H1 (cell line): ENCODE results near the gene MYOZ2. TPM values are rescaled to one million over a fixed set of nuclear protein-coding genes. Genes with fewer than 3 reads are reported as not detected.

Experiments
- CTCF ChIA-PET: fragments of 300-600 bp; sonication (Branson Sonifier 250); formaldehyde crosslinking; loops from one replicate; lab custom pipeline; 2021; ENCODE audit not compliant: partially characterized antibody; lab: Charles Lee
- POLR2A ChIA-PET: fragments of 300-600 bp; sonication (Branson Sonifier 250); formaldehyde crosslinking; loops from one replicate; lab custom pipeline; 2021; ENCODE audit warnings: inconsistent platforms; ENCODE audit not compliant: partially characterized antibody; lab: Charles Lee
- DNase-seq, 2 experiments: peaks; one replicate each; pipeline versions ENCODE4 v3.0.0 to v3.0.0-alpha.2; 2010 to 2022; ENCODE audit warnings: low spot score in 2 of 2, low read depth in 1 of 2, mixed read lengths in 1 of 2
- FAIRE-seq: peaks from 2 replicates; lab custom pipeline; 2011; peaks lifted over from hg19 to GRCh38; lab: Jason Lieb, UNC
- H2AFZ ChIP-seq: 2 replicates; pipeline ENCODE4 v1.8.1; 2012; ENCODE audit warnings: low read length, inconsistent platforms
- H2AK5ac ChIP-seq: 2 replicates; pipeline ENCODE4 v1.6.1; 2013; ENCODE audit warnings: low read depth, low read length
- H2BK120ac ChIP-seq: replicated peaks from 2 replicates; pipeline ENCODE3; 2013; ENCODE audit warnings: low read depth, low read length, inconsistent platforms
- H2BK12ac ChIP-seq: 2 replicates; pipeline ENCODE4 v1.6.1; 2013; ENCODE audit warnings: low read depth, low read length
- H2BK15ac ChIP-seq: 2 replicates; pipeline ENCODE4 v1.6.1; 2013; ENCODE audit warnings: low read length
- H2BK20ac ChIP-seq: 2 replicates; pipeline ENCODE4 v1.6.1; 2013; ENCODE audit warnings: low read length
- H2BK5ac ChIP-seq: 2 replicates; pipeline ENCODE4 v1.6.1; 2013; ENCODE audit warnings: low read depth, low read length
- H3K14ac ChIP-seq: 2 replicates; pipeline ENCODE4 v1.6.1; 2013; ENCODE audit warnings: inconsistent platforms; ENCODE audit not compliant: insufficient read length
- H3K18ac ChIP-seq: 2 replicates; pipeline ENCODE4 v1.6.1; 2013; ENCODE audit warnings: low read length; ENCODE audit errors: extremely low read depth
- H3K23ac ChIP-seq: 2 replicates; pipeline ENCODE4 v1.6.1; 2013; ENCODE audit warnings: inconsistent platforms; ENCODE audit not compliant: insufficient read length
- H3K23me2 ChIP-seq: 2 replicates; pipeline ENCODE4 v1.6.1; 2013; ENCODE audit warnings: low read depth, low read length
- H3K27ac ChIP-seq: 2 replicates; pipeline ENCODE4 v1.6.1; 2011; ENCODE audit warnings: low read depth, low read length, inconsistent platforms
- H3K27me3 ChIP-seq, 4 experiments: replicated peaks in 1 of 4; 1 replicate in 1 of 4; 2 replicates in 3 of 4; pipeline versions ENCODE4 v1.6.1 to v1.8.1; 2011 to 2013; ENCODE audit warnings: low read length in 3 of 4, mild to moderate bottlenecking in 3 of 4, inconsistent platforms in 2 of 4, mixed read lengths in 2 of 4, moderate library complexity in 1 of 4; ENCODE audit not compliant: control insufficient read depth in 3 of 4, insufficient read depth in 3 of 4; ENCODE audit errors: extremely low read depth in 1 of 4
- H3K36me3 ChIP-seq, 4 experiments: 2 replicates each; pipeline versions ENCODE4 v1.6.1 to v1.8.1; 2011 to 2013; ENCODE audit warnings: mild to moderate bottlenecking in 4 of 4, low read length in 3 of 4, moderate library complexity in 2 of 4, control low read depth in 1 of 4, inconsistent platforms in 1 of 4; ENCODE audit not compliant: insufficient read depth in 4 of 4, control insufficient read depth in 2 of 4
- H3K4ac ChIP-seq: replicated peaks from 2 replicates; pipeline ENCODE3; 2013; ENCODE audit warnings: low read length, low read depth, mixed read lengths, inconsistent platforms; ENCODE audit not compliant: insufficient read length
- H3K4me1 ChIP-seq, 4 experiments: replicated peaks in 1 of 4; 1 replicate in 1 of 4; 2 replicates in 3 of 4; pipeline versions ENCODE4 v1.6.1 to v1.8.1; 2011 to 2013; ENCODE audit warnings: low read length in 3 of 4, inconsistent platforms in 2 of 4, mixed read lengths in 1 of 4; ENCODE audit not compliant: insufficient read depth in 4 of 4, control insufficient read depth in 3 of 4
- H3K4me2 ChIP-seq, 2 experiments: 2 replicates each; pipeline versions ENCODE4 v1.6.1 to v1.8.1; 2011 to 2013; ENCODE audit warnings: low read depth in 2 of 2, low read length in 2 of 2, control low read depth in 1 of 2, inconsistent platforms in 1 of 2, mild to moderate bottlenecking in 1 of 2; ENCODE audit not compliant: insufficient read depth in 1 of 2
- H3K4me3 ChIP-seq, 4 experiments: fragments of 200-600, 300-600 bp in 1 of 4; sonication (generic), shearing (Covaris generic), sonication (Bioruptor Twin) in 1 of 4; 2 replicates each; pipeline versions ENCODE4 v1.5.1 to v1.8.1; 2011 to 2016; ENCODE audit warnings: low read length in 4 of 4, low read depth in 3 of 4, control low read depth in 2 of 4, inconsistent platforms in 2 of 4, mild to moderate bottlenecking in 2 of 4, mixed read lengths in 1 of 4, moderate library complexity in 1 of 4; ENCODE audit not compliant: insufficient read depth in 2 of 4; ENCODE audit errors: extremely low read depth in 1 of 4
- H3K56ac ChIP-seq: replicated peaks from 2 replicates; pipeline ENCODE3; 2013; ENCODE audit warnings: low read depth, mild to moderate bottlenecking, mixed read lengths, low read length, inconsistent platforms; ENCODE audit not compliant: insufficient read length
- H3K79me1 ChIP-seq: 2 replicates; pipeline ENCODE4 v1.6.1; 2013; ENCODE audit warnings: low read depth, low read length, control low read depth
- H3K79me2 ChIP-seq, 2 experiments: 2 replicates each; pipeline versions ENCODE4 v1.6.1 to v1.8.1; 2012 to 2013; ENCODE audit warnings: low read length in 2 of 2, mild to moderate bottlenecking in 2 of 2, inconsistent platforms in 1 of 2; ENCODE audit not compliant: insufficient read depth in 2 of 2, control insufficient read depth in 1 of 2
- H3K9ac ChIP-seq, 4 experiments: replicated peaks in 1 of 4; 1 replicate in 1 of 4; 2 replicates in 3 of 4; pipeline versions ENCODE4 v1.6.1 to v1.8.1; 2011 to 2013; ENCODE audit warnings: low read depth in 3 of 4, low read length in 3 of 4, control low read depth in 2 of 4, mild to moderate bottlenecking in 2 of 4, moderate library complexity in 2 of 4, inconsistent platforms in 1 of 4; ENCODE audit errors: extremely low read depth in 1 of 4
- H3K9me3 ChIP-seq, 2 experiments: 2 replicates each; pipeline versions ENCODE4 v1.6.1 to v1.8.1; 2012 to 2013; ENCODE audit warnings: mild to moderate bottlenecking in 2 of 2, moderate library complexity in 2 of 2, control low read depth in 1 of 2, inconsistent platforms in 1 of 2, low read depth in 1 of 2, low read length in 1 of 2, mixed read lengths in 1 of 2; ENCODE audit not compliant: insufficient read depth in 2 of 2
- H4K20me1 ChIP-seq, 2 experiments: replicated peaks in 1 of 2; 2 replicates each; pipeline versions ENCODE3 to v1.8.1; 2011 to 2013; ENCODE audit warnings: inconsistent platforms in 2 of 2, low read length in 2 of 2, mild to moderate bottlenecking in 1 of 2; ENCODE audit not compliant: insufficient read depth in 2 of 2, control insufficient read depth in 1 of 2
- H4K5ac ChIP-seq: 2 replicates; pipeline ENCODE4 v1.6.1; 2013; ENCODE audit warnings: low read length, low read depth, mixed read lengths, inconsistent platforms; ENCODE audit not compliant: insufficient read length
- H4K8ac ChIP-seq: 2 replicates; pipeline ENCODE4 v1.8.0; 2013; ENCODE audit warnings: mild to moderate bottlenecking, moderate library complexity, low read length, inconsistent platforms; ENCODE audit not compliant: insufficient read depth; ENCODE audit errors: extremely low read depth
- H4K91ac ChIP-seq: replicated peaks from 2 replicates; pipeline ENCODE3; 2013; ENCODE audit warnings: low read length, mixed read lengths, inconsistent platforms; ENCODE audit not compliant: insufficient read length
- BACH1 ChIP-seq: IDR thresholded peaks from 2 replicates; pipeline ENCODE4 v1.6.1; 2012; ENCODE audit warnings: low read length, improper control_type of control experiment
- EP300 ChIP-seq, 2 experiments: IDR thresholded peaks; 1 replicate in 1 of 2; 2 replicates in 1 of 2; pipeline ENCODE4 v1.6.1; 2011 to 2012; ENCODE audit warnings: low read depth in 2 of 2, low read length in 2 of 2, mild to moderate bottlenecking in 2 of 2, borderline replicate concordance in 1 of 2, inconsistent platforms in 1 of 2, moderate library complexity in 1 of 2
- FOSL1 ChIP-seq: IDR thresholded peaks from 2 replicates; pipeline ENCODE4 v1.6.1; 2011; ENCODE audit warnings: mild to moderate bottlenecking, low read depth, low read length, moderate library complexity; ENCODE audit not compliant: insufficient read depth
- MAFK ChIP-seq: IDR thresholded peaks from 2 replicates; pipeline ENCODE4 v1.6.1; 2012; ENCODE audit warnings: low read depth, mild to moderate bottlenecking, improper control_type of control experiment, low read length
- NRF1 ChIP-seq: IDR thresholded peaks from 2 replicates; pipeline ENCODE4 v1.6.1; 2011; ENCODE audit warnings: mild to moderate bottlenecking, low read depth, low read length, improper control_type of control experiment
- POLR2A ChIP-seq, 2 experiments: IDR thresholded peaks; 1 replicate in 1 of 2; 2 replicates in 1 of 2; pipeline ENCODE4 v1.6.1; 2011; ENCODE audit warnings: low read depth in 2 of 2, low read length in 2 of 2, mild to moderate bottlenecking in 2 of 2; ENCODE audit errors: control extremely low read depth in 1 of 2
- RAD21 ChIP-seq, 2 experiments: IDR thresholded peaks in 1 of 2; conservative IDR thresholded peaks in 1 of 2; 2 replicates each; pipeline ENCODE4 v1.6.1; 2011; ENCODE audit warnings: low read depth in 2 of 2, low read length in 2 of 2, improper control_type of control experiment in 1 of 2, inconsistent platforms in 1 of 2, mild to moderate bottlenecking in 1 of 2, moderate library complexity in 1 of 2
- SRF ChIP-seq: IDR thresholded peaks from 2 replicates; pipeline ENCODE4 v1.6.1; 2011; ENCODE audit warnings: mild to moderate bottlenecking, low read depth, low read length, moderate library complexity
- TEAD4 ChIP-seq: IDR thresholded peaks from 2 replicates; pipeline ENCODE4 v1.6.1; 2012; ENCODE audit warnings: low read depth, low read length, inconsistent platforms, mixed read lengths
- WGBS, 2 experiments: shearing (Covaris generic) in 1 of 2; methylation state at CpG; one replicate each; pipeline versions ENCODE4 v1.1.6 to v1.1.7; 2013 to 2015; ENCODE audit warnings: low lambda C conversion rate in 2 of 2, mixed read lengths in 2 of 2, inconsistent platforms in 1 of 2, low coverage in 1 of 2, missing lambda C conversion rate in 1 of 2; ENCODE audit not compliant: insufficient replicate concordance in 2 of 2, insufficient coverage in 1 of 2, insufficient read length in 1 of 2; ENCODE audit errors: extremely low coverage in 1 of 2, missing lambda C conversion rate in 1 of 2; 5-methylcytosine and 5-hydroxymethylcytosine counted together
- polyA plus RNA-seq, 7 experiments: library from polyadenylated mRNA; depleted of rRNA in 3 of 7; stranded (reverse) in 5 of 7; unstranded in 2 of 7; fragments of >200 nt in 5 of 7; fragments of 200-250 nt in 2 of 7; gene quantifications; 1 replicate in 5 of 7; 2 replicates in 1 of 7; 4 replicates in 1 of 7; pipeline versions ENCODE4 v1.2.1 to v1.2.3, GENCODE V29; 2011 to 2013; ENCODE audit warnings: missing spikeins in 2 of 7, mixed read lengths in 2 of 7
- total RNA-seq: library from RNA; stranded (reverse); fragmentation: NEBNext Ultra II Directional; extraction: Animal tissue kit (Norgen Biotek cat#: 25700); gene quantifications from 2 replicates; pipeline ENCODE4 v1.2.1, GENCODE V29; 2021

MYOZ2 gene
- total and polyA plus RNA-seq, 2 of the 8 experiments (the other 6 are each of a cell fraction or from before 2014, with no cell fraction given): not detected

GRCh38 chr4:119152741-119153140 is 17.1 kb downstream of the MYOZ2 start:
- Histone ChIP-seq H2BK20ac (no peak overlapping the region), H2BK12ac (no peak overlapping the region), H4K5ac (no peak overlapping the region), H3K27me3 (no peaks in the 10 kb centered on the region), H3K18ac (no peak overlapping the region), H3K4me3 (no peak overlapping the region), H3K4me1 (peaks cover 0 to 4% (median 0%) of the 10 kb centered on the region in 4 experiments; a peak in 1 of 7 replicates), H3K9ac (no peak overlapping the region), H3K4me2 (no peak overlapping the region), H3K27ac (no peak overlapping the region), H2BK5ac (no peak overlapping the region)
- 97% methylated on average over 2 of the region's 2 CpGs; no CpG with 5 or more reads in 1 of the 2 experiments for WGBS, 2 experiments
- POLR2A ChIA-PET: no interaction called here
- no peak for DNase-seq
- TF ChIP-seq NRF1 (no peak), FOSL1 (no peak), RAD21 (IDR thresholded peaks at IDR 0.05 in 1 of 2, conservative IDR thresholded peaks at IDR 0.05 in 1 of 2; ENCODE audit: low read depth in 2 of 2, low read length in 2 of 2) (no peak), TEAD4 (no peak), EP300 (IDR thresholded peaks at IDR 0.05; ENCODE audit: borderline replicate concordance in 1 of 2, low read depth in 2 of 2, low read length in 2 of 2) (no peak), MAFK (no peak), BACH1 (no peak), SRF (no peak), POLR2A (IDR thresholded peaks at IDR 0.05; ENCODE audit: control extremely low read depth in 1 of 2, low read depth in 2 of 2, low read length in 2 of 2) (no peak)
- TF ChIP-seq, all 59 proteins: peak for 0
- Histone ChIP-seq H2BK120ac (no peak overlapping the region), H3K9me3 (no peaks in the 10 kb centered on the region), H3K4ac (no peak overlapping the region), H3K14ac (no peak overlapping the region), H3K79me1 (no peaks in the 10 kb centered on the region), H4K8ac (no peak overlapping the region), H3K79me2 (no peaks in the 10 kb centered on the region), H3K36me3 (no peaks in the 10 kb centered on the region), H2BK15ac (no peak overlapping the region), H3K56ac (no peak overlapping the region), H4K91ac (no peak overlapping the region), H3K23ac (no peak overlapping the region), H3K23me2 (no peaks in the 10 kb centered on the region), H2AK5ac (no peak overlapping the region), H2AFZ (no peak overlapping the region), H4K20me1 (no peaks in the 10 kb centered on the region)
- CTCF ChIA-PET: no interaction called here
- no peak for FAIRE-seq
